ENCODE results near the gene PRKCSH. TPM values are rescaled to one million over a fixed set of nuclear protein-coding genes. Genes with fewer than 3 reads are reported as not detected.

The PRKCSH gene, protein sequence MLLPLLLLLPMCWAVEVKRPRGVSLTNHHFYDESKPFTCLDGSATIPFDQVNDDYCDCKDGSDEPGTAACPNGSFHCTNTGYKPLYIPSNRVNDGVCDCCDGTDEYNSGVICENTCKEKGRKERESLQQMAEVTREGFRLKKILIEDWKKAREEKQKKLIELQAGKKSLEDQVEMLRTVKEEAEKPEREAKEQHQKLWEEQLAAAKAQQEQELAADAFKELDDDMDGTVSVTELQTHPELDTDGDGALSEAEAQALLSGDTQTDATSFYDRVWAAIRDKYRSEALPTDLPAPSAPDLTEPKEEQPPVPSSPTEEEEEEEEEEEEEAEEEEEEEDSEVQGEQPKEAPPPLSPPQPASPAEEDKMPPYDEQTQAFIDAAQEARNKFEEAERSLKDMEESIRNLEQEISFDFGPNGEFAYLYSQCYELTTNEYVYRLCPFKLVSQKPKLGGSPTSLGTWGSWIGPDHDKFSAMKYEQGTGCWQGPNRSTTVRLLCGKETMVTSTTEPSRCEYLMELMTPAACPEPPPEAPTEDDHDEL
- 381 to 396 TPM (median 385 TPM) in 3 replicates for total RNA-seq

DNA sequence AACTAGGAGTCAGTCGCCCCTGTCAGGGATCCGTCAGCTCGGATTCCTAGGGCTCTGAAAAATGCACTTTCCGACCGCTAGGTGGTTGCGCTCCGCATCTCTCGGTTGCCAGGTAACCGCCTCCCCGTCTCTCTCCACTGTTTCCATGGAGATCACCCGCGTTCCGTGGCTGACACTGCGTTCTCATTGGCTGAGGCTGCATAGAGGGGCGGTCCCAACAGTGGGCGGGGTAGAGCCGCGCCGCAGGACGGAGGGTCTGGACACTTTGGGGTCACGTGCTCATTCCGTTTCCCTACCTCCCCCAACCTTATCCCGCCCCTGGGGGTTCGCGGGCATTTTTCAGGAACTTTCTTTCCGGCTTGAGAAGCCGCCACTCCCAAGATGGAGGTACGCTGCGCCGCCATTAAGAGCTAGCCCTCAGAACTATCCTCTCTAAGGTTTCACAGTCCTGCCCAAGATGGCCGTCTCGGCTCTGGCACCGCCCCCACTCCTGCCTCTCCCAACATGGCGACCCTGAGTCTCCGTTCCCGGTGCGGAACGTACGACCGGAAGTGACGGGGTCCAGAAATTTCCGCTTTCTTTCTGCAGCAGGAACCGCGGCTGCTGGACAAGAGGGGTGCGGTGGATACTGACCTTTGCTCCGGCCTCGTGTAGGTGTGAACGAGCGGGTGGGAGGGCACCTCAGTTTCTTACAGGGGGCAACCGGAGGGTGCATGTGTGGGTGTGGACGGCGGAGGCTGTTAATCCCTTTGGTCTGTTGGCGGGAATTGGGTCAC, at the start of gene PRKCSH, which contains the start of gene ODAD3:
Gene PRKCSH (plus strand): TSS at position 579 of the 776 bp plus-strand sequence. CDS start 483 bp downstream, outside the sequence.
Gene ODAD3 (minus strand): TSS at position 65 of the 776 bp plus-strand sequence. CDS start 105 bp downstream, outside the sequence.
- Mint-ChIP-seq H3K27me3 (ENCODE audit: low read depth) (no peaks in the 10 kb centered on the region), H3K4me1 (peaks cover 22% of the 10 kb centered on the region), H3K27ac (peak within 1 kb of the TSS; percentile 99), H3K4me3 (peak within 1 kb of the TSS; percentile 95), H3K9me3 (no peaks in the 10 kb centered on the region), H3K36me3 (peaks cover 8% of the 10 kb centered on the region)
- TF ChIP-seq, protein P1, sequence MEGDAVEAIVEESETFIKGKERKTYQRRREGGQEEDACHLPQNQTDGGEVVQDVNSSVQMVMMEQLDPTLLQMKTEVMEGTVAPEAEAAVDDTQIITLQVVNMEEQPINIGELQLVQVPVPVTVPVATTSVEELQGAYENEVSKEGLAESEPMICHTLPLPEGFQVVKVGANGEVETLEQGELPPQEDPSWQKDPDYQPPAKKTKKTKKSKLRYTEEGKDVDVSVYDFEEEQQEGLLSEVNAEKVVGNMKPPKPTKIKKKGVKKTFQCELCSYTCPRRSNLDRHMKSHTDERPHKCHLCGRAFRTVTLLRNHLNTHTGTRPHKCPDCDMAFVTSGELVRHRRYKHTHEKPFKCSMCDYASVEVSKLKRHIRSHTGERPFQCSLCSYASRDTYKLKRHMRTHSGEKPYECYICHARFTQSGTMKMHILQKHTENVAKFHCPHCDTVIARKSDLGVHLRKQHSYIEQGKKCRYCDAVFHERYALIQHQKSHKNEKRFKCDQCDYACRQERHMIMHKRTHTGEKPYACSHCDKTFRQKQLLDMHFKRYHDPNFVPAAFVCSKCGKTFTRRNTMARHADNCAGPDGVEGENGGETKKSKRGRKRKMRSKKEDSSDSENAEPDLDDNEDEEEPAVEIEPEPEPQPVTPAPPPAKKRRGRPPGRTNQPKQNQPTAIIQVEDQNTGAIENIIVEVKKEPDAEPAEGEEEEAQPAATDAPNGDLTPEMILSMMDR (IDR thresholded peaks at IDR 0.05; ENCODE audit: unreplicated experiment), result peak; percentile 96
- DNase-seq (ENCODE audit: low spot score in 2 of 2, unreplicated experiment in 2 of 2), result peak; percentile 98 to 99

DNA sequence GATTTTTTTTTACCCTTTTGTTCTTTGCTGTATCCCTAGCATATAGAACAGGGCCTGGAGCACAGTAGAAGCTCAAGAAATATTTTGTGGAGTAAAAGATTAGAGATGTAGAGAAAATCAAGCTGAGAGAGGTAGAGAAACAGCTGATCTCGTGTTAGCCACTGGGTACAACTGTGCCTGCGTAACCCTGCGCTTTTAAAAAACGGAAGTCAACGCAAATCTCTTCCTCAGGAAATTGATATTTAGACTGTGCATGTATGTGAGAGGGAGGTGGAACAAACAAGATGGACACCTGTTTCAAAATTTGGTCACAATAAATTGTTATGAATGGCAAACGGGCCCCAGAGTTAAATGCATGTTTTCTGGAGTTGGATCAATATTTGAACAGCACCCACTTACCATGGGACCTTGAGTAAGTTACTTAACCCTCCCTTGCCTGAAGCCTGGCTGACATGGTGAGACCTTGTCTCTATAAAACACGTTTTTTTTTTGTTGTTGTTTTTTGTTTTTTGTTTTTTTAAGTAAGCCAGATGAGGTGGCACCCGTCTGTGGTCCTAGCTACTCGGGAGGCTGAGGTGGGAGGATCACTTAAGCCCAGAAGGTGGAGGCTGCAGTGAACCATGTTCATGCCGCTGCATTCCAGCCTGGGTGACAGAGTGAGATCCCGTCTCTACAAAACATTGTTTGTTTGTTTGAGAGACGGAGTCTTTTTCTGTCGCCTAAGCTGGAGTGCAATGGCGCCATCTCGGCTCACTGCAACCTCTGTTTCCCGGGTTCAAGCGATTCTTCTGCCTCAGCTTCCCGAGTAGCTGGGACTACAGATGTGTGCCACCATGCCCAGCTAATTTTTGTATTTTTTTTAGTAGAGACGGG, 48.0 kb upstream of the PRKCSH start:
- Mint-ChIP-seq H3K36me3 (no peaks in the 10 kb centered on the region), H3K4me3 (no peak overlapping the region), H3K9me3 (no peaks in the 10 kb centered on the region), H3K4me1 (peaks cover 4% of the 10 kb centered on the region), H3K27me3 (ENCODE audit: low read depth) (peaks cover 13% of the 10 kb centered on the region), H3K27ac (no peak overlapping the region)
- DNase-seq (ENCODE audit: low spot score in 2 of 2, unreplicated experiment in 2 of 2), result no peak
- TF ChIP-seq, protein P1 (IDR thresholded peaks at IDR 0.05; ENCODE audit: unreplicated experiment), result no peak

DNA sequence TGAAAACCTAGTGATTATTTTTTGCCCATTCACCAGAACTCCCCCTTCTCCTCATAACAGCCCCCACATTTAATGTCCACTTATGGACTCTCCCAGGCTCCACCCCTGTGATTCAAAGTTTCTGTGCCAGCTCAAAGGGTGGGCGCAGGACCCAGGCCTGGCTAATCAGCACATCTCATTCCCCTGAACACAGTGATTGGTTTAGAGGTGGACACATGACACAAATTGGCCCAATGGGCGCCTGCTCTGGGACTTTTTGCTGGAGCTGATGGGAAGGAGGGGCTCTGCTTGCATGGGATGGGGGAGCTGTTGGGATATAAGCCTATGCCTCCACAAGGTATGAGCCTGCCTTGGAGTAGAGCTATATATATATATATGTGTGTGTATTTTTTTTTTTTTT, 45.1 kb upstream of the PRKCSH start:
- DNase-seq (ENCODE audit: low spot score in 2 of 2, unreplicated experiment in 2 of 2), result no peak
- Mint-ChIP-seq H3K27ac (no peak overlapping the region), H3K36me3 (no peaks in the 10 kb centered on the region), H3K4me1 (no peaks in the 10 kb centered on the region), H3K4me3 (no peak overlapping the region), H3K9me3 (no peaks in the 10 kb centered on the region), H3K27me3 (ENCODE audit: low read depth) (no peaks in the 10 kb centered on the region)
- TF ChIP-seq, protein P1 (IDR thresholded peaks at IDR 0.05; ENCODE audit: unreplicated experiment), result no peak

DNA sequence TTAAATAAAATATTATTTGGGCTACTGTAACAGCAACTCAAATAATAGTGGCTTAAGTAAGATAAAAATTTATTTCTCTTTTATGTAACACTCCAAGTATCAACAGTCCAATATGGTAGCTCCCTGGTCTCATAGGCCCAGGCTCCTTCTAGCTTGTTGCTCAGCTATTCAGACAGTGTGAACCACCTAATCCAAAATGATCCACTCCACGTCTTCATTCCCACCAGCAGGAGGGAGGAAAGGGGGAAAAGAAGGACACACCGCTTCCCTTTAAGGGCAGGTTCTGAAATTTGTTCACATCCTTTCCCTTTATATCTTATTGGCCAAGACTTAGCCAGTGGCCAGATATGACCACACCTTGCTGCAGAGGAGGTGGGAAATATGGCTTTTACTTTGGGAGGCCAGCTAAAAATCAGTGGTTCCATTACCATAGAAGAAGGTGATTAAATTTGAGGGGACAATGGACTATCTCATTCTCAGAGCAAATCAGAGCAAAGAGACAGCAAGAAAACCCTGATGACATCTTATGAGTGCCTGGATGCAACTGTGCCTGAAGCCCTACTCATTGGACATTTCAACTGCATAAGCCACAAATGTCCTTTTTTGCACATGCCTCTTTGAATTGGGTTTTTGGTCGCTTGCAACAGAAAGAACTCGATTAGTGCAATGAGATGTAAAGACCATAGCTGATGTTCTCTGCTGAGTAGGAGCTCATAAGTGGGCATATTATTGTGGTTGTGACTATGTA, 44.3 kb upstream of the PRKCSH start:
- DNase-seq (ENCODE audit: low spot score in 2 of 2, unreplicated experiment in 2 of 2), result no peak
- H3K4me3 Mint-ChIP-seq, result no peak overlapping the region
- no peaks in the 10 kb centered on the region for H3K27me3 Mint-ChIP-seq (ENCODE audit: low read depth)
- H3K27ac Mint-ChIP-seq, result no peak overlapping the region
- H3K36me3 Mint-ChIP-seq, result no peaks in the 10 kb centered on the region
- TF ChIP-seq, protein P1 (IDR thresholded peaks at IDR 0.05; ENCODE audit: unreplicated experiment), result no peak
- H3K9me3 Mint-ChIP-seq, result no peaks in the 10 kb centered on the region
- no peaks in the 10 kb centered on the region for H3K4me1 Mint-ChIP-seq

Measured in mesothelial cell of epicardium (in vitro differentiated cells).